Fibroblast of mammary gland (primary cell): Measurements from ENCODE around the gene WASF1.

Experiments used
- DNase-seq: peaks from one replicate; pipeline ENCODE4 v3.0.0-alpha.2; 2010; ENCODE audit warnings: low read depth
- H3K4me3 ChIP-seq: 2 replicates; pipeline ENCODE4 v1.5.1; 2011; ENCODE audit warnings: low read depth, mild to moderate bottlenecking, low read length, moderate library complexity; ENCODE audit not compliant: control insufficient read depth
- CTCF ChIP-seq: conservative IDR thresholded peaks from 2 replicates; pipeline ENCODE4 v1.5.1; 2011; ENCODE audit warnings: low read depth, low read length, inconsistent platforms; ENCODE audit not compliant: control insufficient read depth, insufficient read depth

The WASF1 gene

GRCh38 chr6:110211753-110212152 is 32.3 kb upstream of the WASF1 start:
- no peak overlapping the region for H3K4me3 ChIP-seq
- no peak for TF ChIP-seq CTCF
- no peak for DNase-seq

- TF ChIP-seq CTCF, result no peak
- no peak for DNase-seq
- H3K4me3 ChIP-seq, result no peak overlapping the region
Observed at GRCh38 chr6:110207652-110208051, 28.2 kb upstream of the WASF1 start.

GRCh38 chr6:110201151-110201884 is 21.8 kb upstream of the WASF1 start:
- H3K4me3 ChIP-seq, result no peak overlapping the region
- TF ChIP-seq CTCF, result no peak
- no peak for DNase-seq

GRCh38 chr6:110198561-110198960 is 19.1 kb upstream of the WASF1 start:
- no peak for DNase-seq
- TF ChIP-seq CTCF, result no peak
- H3K4me3 ChIP-seq, result no peak overlapping the region

GRCh38 chr6:110196874-110197273 is 17.4 kb upstream of the WASF1 start:
- no peak overlapping the region for H3K4me3 ChIP-seq
- DNase-seq, result no peak
- TF ChIP-seq CTCF, result no peak

GRCh38 chr6:110195639-110196038 is 16.2 kb upstream of the WASF1 start:
- no peak for TF ChIP-seq CTCF

More at GRCh38 chr6:110195639-110196038, 16.2 kb upstream of the WASF1 start:
- DNase-seq, result no peak
- H3K4me3 ChIP-seq, result no peak overlapping the region
